NCI-H774 (cell line): Measurements from ENCODE around the gene BRDT.
A peak's percentile ranks its signal among the peaks of the same experiment; 100 is the strongest.
"Not testable (repeated sequence)": the region's sequence is repeated elsewhere in the genome, so short reads cannot be mapped to it uniquely, and the experiment has no call there.

Experiments used
- DNase-seq: peaks from one replicate; lab custom pipeline; 2025; lab: John Stamatoyannopoulos, UW

BRDT gene

DNA sequence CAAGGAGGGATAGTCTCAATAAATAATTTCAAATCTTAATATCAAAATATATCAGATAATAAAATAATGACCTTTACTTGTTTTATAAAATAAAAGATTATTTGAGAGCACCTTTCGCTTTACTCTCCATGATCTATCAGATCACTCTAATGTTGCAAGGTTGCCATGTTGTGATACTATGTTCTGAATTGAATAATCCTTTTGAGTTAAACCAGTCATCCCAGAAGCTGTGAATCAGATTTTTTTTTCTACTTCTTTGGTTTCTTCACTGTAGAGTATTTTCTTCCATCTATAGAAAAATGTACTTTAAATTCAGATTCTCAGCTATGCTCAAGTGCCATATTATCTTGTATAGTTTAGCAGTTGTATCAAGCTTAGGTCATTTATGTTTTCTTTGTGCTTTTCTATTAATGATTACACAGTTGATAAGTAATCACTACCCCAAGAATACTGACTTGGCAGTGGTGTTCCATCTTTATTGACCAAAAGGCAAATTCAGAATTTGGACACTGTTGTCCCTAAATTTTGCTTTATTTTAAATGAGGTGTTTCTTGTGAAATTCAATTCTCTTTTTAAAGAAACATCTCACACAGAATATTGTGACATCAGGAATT is 32.9 kb downstream of the BRDT start:
- no peak for DNase-seq

DNA sequence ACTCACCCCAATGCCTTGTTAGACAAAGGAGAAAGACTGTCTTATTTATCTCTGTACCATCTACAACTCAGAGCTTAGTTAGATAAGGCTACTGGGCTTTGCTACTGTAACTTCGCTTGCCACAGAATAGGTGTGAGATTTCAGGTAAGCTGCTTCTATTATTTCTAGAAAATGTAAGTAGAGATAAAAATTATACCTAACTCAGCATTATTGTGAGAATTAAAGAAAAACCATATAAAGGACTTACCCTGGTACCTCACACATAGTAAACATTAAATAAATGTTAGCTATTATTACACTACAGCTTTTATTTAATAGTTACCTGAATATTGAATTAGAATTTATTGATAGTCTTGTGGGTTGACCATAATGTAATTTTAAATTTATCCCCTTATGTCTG is 44.1 kb downstream of the BRDT start:
- no peak for DNase-seq

DNA sequence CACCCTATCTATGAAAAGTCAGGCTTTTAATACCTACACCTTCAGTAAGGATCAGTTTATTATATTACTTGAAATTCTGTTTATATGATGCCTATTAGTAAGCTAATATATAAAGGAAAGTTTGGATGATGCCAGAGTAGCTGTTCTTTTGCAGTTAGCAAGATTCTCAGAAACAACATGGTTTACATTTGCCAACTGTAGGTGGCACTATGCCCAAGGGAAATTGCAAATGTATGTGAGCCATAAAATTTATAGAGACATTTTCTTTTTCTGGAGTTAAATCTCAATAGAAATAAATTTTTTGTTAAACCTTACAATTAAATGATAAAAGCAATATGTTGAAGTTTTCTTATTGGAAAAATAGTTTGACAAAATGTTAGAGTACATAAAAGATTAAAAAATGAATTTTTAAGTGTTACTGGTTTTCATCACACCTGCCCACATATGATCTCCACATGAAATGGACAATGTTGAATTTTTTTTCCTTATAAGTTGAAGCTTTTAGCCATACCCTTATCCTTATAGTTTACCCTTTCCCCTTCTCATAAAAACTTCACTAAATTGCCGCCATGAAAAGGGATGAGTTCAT is 48.5 kb downstream of the BRDT start:
- DNase-seq, result peak; percentile 10

DNA sequence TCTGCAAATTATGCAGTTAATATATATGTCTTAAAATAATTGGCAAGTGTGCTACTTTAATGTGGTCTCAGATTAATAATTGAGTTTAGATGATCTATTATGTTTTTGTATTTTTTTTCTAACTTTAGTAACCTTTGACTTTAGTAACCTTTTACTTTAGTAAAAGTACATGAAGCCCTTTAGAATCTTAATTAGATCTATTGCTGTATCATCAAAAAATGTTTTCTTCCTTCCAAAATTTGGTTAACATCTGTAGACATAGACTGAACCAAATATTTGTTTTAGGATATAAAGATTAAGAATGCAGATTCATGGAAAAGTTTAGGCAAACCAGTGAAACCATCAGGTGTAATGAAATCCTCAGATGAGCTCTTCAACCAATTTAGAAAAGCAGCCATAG is 54.9 kb downstream of the BRDT start:
- no peak for DNase-seq

DNA sequence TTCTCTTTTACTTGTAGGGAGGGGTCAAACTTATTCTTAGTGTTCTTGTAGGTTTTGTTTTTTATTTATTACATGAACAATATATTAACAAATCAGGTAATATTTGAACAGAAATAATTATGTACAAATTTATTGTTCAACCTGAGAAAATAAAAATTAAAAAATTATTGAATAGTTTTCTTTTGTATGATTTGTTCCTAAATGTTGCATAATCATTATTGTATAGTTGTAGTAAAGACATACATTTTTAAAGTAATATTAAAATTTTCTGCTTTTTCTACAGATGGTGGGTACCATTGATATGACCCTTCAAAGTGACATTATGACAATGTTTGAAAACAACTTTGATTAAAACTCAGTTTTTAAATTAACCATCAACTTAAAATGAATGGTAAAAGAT is 64.7 kb downstream of the BRDT start:
- no peak for DNase-seq

DNA sequence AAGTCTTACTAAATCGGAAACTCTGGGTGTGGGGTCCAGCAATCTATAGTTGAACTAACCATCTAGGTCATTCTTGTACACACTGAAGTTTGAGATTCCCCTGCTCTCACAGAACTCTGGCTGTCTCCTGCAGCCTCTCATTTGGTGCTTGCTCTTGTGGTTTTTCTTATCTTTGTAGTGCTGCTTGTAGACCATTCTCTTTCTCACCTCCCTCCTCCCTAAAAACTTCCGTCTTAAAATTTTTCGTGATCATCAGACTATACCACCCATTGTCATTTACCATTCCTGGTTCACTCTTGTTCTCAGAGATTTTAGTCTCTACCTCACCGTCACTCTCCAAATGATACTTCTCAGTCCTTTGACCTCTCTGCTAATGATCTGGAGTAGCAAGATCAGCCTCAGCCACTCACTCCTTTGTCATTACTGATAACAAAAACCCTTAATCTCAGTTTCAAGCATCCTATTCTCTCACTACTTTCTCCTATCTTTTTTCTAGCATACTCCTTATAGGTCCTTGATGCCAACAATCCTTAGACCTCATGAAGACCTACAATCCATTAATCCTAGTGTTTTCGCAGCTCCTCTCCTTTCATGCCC is 67.6 kb downstream of the BRDT start:
- no peak for DNase-seq

DNA sequence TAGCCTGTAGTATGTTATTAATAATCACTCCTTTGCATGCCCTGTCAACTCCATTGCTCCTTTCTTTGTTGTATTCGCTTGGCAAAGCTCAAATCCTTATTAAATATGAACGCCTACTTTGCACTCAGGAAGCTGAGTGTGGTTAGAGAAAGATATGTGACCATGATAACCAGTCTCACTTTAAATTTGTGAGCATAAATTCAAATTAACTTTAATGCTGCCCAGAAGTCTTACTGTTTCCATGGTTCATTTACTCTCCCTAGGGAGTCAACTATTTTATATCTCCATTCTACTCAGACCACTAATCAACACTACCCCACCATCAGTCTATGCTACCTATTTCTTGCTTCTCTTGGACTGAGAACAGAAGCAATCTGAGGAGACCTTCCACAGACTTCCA is 68.5 kb downstream of the BRDT start:
- no peak for DNase-seq

DNA sequence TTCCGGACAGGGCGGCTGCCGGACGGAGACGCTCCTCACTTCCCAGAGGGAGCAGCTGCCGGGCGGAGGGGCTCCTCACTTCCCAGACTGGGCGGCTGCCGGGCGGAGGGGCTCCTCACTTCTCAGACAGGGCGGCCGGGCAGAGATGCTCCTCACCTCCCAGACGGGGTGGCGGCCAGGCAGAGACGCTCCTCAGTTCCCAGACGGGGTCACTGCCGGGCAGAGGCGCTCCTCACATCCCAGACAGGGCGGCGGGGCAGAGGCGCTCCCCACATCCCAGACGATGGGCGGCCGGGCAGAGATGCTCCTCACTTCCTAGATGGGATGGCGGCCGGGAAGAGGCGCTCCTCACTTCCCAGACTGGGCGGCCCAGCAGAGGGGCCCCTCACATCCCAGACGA is 76.8 kb downstream of the BRDT start:
- not testable (repeated sequence) for DNase-seq

DNA sequence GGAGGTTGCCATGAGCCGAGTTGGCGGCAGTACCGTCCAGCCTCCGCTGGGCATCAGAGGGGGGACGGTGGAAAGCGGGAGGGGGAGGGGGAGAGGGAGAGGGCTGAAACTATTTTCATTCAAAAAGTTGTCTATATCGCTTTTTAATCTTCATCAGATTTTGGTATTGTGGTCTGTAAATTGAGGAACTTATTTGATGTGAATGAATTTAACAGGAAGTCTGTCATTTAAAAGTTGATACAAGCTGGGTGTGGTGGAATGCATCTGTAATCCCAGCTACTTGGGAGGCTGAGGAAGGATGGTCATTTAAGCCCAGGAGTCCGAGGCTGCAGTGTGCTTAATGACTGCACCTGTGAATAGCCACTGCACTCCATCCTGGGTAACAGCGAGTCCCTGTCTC is 77.6 kb downstream of the BRDT start:
- DNase-seq, result no peak

DNA sequence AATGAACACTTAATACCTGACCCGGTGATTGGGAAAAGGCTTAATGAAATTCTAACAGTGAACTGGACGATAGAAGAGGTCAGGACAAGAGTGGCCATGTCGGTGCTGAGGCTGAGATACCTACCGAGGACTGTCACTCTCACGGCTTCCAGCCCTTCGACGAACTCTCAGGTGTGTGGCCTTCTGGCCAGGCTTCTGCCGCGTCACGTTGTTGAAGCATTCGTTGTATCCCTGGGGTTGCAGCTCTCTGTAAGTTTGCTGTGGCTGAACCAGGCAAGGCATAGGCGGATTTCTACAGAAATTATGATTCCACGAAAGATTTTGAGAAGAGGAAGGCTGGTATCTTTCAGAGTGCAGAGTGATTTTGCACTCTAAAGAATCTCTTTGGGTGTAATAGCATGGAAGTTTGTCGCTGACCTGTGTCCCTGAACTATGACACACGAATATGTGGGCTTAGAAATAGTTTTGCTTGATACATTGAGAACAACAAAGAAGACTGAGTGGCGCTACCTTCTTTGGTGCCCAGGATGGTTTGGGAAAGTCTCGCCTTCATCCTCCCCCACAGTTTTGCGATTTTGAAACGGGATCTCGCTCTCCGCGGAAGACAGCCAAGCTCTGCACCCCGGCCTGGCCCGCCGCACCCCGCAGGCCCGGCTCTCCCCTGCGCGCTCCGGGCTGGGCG is 80.2 kb downstream of the BRDT start:
- DNase-seq, result no peak

DNA sequence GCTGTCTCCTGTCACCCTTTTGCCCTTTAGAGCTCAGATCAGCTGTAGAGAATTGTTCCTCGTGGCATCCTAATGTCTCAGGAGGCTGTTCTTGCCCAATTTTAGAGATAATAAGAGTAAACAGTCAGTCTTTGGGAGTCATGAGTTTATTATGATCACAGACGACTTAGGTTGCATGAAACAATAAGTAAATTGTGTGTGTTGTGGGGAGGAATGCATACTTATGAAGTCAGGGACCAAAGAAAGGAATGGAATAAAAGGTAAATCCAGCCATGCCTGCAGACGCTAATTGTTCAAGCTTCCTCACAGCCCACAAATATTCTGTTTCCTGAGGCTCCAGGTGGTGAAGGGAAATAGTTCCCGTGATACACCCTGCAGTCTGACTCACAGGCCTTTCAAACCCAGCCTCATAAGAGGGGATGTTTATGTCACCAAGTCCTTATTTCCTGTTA is 81.5 kb downstream of the BRDT start:
- peak; percentile 24 for DNase-seq

DNA sequence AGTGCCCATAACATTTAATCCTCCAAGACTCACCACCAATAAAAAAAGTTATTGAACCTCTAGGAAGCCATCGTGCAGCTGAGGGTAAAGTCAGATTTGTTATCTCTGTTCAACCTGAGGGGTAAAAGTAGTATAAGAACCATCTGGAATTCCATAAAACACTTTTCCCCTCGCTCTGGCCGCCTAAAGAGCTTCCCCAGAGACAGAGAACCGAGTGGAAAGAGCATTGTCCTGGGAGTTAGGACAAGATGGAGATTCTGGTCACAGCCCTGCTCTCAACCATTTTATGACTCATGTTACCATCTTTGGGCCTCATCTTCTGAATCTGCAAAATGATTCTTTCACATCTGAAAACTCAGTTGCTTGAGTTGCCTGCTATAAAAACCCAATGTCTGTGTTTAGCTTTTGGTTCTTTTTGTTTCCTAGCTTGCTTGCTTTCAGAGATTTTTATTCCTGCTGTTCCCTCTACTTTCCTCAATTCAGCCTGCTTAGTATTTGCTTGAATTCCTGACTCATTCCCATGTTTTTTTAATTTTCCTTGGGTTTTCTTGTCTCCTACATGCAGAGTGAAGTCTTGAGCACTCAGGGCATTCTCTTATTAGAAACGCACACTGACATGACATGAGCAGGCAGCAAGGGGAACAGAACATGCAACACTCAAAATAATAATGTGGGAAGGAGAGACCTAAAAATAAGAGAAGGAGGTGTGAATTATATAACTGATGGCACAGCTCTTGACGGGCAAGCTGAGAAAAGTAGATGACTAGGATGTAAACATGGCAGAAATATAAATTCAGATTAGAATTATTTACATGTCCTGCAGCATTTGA is 82.3 kb downstream of the BRDT start:
- no peak for DNase-seq

DNA sequence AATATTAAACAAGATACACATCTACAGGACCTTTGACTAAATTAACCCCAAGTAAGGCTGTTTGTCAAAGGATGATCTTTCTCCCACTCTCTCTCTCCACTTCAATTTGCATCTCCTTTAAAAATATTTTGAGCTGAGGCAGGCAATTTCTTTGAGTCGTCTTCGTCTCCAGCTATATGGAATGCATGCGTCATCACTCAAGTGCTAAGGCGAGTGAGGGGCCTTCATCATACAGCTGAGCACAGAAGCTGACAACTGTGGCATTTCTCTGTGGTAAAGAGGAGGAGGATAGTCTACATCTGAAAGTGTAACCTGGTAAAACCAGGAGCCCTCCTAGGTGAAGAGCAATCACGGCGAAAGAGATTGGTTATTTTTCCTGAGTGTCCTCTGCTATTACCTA is 88.2 kb downstream of the BRDT start:
- no peak for DNase-seq

DNA sequence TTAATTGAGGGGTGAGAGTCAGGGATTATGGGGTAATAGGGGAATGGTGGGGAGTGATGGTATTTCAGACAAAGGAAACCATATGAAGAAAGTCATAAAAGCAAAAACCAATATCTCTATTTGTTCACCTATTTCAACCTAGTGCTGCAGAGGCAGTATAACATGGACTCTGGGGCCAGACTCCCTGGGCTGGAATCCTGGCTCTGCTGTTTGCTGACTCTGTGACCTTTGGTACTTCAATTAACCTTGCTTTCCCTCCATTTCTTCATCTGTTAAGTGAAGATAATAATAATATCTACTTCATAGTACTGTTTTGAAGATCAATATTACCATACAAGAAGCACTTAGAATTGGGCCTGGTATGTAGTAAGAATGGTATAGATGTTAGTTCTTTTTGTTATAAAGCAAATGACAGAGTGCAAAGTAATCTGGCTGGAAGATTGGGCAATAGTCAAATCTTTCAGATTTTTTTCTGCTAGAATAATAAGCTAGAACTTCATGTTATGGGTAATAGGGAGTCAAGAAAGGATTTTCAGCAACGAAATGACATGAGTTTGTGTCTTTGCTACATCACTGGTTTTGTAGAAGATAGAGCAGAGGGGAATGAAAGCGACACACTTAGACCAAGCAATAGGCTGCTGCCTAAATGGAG is 89.6 kb downstream of the BRDT start:
- no peak for DNase-seq

DNA sequence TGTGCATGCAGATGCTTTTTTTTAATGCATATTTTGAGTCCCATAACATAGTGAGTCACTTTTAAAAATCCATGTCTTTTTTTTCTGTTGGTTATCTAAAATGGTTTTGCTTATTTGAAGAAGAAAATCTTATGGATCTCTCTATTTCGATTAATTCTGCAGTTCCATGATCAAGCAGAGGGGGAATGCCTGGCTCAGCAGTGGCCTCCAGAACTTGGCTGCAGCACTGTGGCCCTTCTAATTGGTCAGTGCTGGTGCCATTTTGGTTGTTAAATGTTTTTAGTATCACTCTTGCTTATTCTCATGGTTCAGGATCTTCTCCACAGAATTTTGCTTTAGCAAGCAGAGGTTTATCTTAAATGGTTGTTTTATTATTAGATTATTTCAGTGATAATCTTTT is 91.8 kb downstream of the BRDT start:
- DNase-seq, result no peak

DNA sequence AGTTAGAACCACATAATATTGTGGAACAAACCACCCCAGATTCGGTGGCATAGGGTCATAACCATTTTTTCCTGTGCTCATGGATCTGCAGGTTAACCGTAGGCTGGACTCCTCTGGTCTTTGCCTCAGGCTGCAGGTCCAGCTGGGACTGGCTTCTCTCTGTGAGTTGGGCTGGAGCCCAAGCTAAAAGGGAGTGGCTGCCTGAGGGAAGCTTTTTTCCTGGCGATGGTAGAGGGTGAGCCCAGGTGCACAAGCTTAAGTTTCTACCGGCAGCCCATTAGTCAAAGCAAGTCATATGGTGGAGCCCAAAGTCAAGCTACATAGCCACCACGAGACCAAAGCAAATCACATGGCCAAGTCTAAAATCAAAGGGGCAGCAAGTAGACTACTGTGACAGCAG is 94.4 kb downstream of the BRDT start:
- no peak for DNase-seq

DNA sequence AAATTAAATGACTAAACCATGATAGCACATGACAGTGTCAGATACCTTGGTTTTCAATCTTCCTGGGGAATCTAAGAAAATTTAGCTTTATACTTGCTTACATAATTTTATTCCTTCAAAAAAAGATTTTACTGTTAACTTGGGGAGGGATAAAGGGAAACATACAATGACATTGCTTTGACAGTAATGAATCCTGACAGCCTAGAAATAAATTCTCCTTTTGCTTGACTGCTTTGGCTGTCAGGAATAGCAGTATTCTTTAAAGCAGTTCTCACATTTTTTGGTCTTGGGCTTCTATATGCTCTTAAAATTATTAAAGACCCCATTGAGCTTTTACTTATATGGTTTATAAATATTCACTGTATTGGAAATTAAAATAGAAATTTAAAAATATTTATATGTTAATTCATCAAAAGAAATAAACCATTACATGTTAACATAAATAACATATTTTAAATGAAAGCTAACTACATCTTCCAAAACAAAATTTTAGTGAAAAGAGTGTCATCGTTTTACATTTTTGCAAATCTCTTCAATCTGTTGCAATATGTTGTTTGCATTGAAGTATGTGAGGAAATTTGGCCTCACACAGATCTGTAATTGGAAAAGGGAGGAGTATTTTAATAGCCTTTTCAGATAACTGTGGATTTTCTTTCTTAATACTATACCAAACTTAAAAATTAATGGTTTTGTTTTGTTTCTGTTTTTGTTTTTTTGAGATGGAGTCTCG is 96.7 kb downstream of the BRDT start:
- no peak for DNase-seq

DNA sequence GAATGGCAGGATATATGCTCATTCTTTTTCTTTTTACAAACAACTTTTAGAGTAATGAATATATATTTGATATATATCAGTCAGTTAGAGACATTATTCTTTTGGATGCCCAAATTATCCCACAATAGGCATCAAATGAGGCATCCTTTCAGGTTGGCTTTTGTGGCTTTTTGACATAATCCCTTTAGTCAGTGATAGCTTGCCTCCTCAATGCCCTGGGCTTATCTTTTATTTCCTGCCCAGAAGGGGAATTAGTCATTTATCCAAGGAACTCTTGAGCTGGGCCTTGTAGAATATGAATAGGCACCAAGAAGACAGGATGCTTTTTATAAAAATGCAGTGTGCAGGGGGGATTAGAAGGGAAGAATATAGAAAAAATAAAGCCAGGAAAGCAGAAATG is 102.7 kb downstream of the BRDT start:
- no peak for DNase-seq
